Ovary (tissue), 3 donors: Measurements from ENCODE around the gene RIC1.

Source experiments
- EP300 ChIP-seq: sonication (generic); formaldehyde crosslinking; IDR thresholded peaks from one replicate; pipeline ENCODE4 v1.6.1; 2017; ENCODE audit warnings: antibody characterized with exemption
- POLR2A ChIP-seq: fragments of 450-650 bp; IDR thresholded peaks from one replicate; pipeline ENCODE4 v1.6.1; 2017; ENCODE audit warnings: antibody characterized with exemption, mild to moderate bottlenecking, moderate library complexity
- TF ChIP-seq, protein P1 (sequence below), 3 donors: fragments of 450-650 bp in 2 of 3; fragments of 200-600 bp in 1 of 3; IDR thresholded peaks; one replicate each; pipeline versions ENCODE4 v1.5.1 to v1.8.0; 2016 to 2022; ENCODE audit warnings: antibody characterized with exemption in 3 of 3, mild to moderate bottlenecking in 1 of 3
- donor health status: DM: no; HTN: no; CAD: no.

- TF ChIP-seq EP300 (no peak), POLR2A (no peak)
- TF ChIP-seq, protein P1, sequence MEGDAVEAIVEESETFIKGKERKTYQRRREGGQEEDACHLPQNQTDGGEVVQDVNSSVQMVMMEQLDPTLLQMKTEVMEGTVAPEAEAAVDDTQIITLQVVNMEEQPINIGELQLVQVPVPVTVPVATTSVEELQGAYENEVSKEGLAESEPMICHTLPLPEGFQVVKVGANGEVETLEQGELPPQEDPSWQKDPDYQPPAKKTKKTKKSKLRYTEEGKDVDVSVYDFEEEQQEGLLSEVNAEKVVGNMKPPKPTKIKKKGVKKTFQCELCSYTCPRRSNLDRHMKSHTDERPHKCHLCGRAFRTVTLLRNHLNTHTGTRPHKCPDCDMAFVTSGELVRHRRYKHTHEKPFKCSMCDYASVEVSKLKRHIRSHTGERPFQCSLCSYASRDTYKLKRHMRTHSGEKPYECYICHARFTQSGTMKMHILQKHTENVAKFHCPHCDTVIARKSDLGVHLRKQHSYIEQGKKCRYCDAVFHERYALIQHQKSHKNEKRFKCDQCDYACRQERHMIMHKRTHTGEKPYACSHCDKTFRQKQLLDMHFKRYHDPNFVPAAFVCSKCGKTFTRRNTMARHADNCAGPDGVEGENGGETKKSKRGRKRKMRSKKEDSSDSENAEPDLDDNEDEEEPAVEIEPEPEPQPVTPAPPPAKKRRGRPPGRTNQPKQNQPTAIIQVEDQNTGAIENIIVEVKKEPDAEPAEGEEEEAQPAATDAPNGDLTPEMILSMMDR (IDR thresholded peaks at IDR 0.05), result no peak
These were observed 751 bp upstream of the RIC1 start for GRCh38 chr9:5628183-5628529.
